Astrocyte of the cerebellum (primary cell): ENCODE results near the gene C1QTNF6.

Experiments
- DNase-seq: peaks from one replicate; pipeline ENCODE4 v3.0.0-alpha.2; 2011; ENCODE audit warnings: low read depth
- H3K4me3 ChIP-seq: 2 replicates; pipeline ENCODE4 v1.5.1; 2011; ENCODE audit warnings: mild to moderate bottlenecking, low read depth, low read length, moderate library complexity
- in situ Hi-C: cut with HindIII; loops from 2 replicates; pipeline ENCODE4 v1.10.0; 2017; ENCODE audit warnings: low sequenced_read_pairs
- TF ChIP-seq, protein P1 (sequence below): IDR thresholded peaks from 2 replicates; pipeline ENCODE4 v1.5.1; 2012; ENCODE audit warnings: low read length, low read depth, moderate library complexity, mild to moderate bottlenecking; ENCODE audit errors: missing control alignments

Gene C1QTNF6

DNA sequence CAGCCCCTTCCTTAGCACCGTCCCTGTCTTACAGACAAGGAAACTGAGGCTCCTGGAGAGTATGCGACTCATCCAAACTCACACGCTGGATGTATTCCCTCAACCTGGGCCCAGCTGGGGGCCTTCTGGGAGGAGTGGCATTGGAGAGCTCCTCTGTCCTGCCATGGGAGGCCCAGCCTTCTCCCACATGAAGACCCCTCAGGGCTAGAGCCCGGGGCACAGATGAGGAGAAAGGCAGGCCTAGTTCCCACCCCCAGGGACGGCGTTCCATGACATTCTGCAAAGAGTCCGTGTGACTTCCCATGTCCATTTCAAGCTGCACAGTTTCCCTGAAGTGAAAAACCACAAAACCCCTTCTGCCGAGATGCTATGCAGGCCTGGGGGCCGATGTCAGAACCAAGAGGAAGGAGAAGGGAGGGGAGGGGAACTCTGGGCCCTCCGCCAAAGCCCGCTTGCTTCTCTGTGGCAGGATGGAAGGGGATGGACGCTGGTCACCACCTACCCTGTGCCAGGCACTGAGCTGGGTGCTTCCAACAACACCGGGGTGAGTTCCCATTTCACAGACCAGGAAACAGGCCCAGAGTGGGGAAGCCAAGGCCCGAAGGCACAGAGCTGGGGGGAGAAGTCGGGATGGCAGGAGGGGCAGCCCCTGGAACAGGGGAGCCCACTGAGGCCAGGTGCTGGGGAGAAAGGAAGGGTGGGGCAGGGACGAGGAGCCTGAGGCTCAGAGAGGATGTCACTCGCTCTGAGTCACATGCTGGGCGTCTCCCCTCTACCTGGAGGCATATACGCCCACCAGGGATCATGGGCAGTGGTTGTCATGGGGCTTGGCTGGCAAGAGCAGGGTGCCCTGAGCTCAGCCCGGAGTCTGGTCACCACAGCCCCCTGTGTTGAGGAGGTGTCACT lies 40.3 kb upstream of the C1QTNF6 start:
- in situ Hi-C loops: no loop called here
- TF ChIP-seq, protein P1, sequence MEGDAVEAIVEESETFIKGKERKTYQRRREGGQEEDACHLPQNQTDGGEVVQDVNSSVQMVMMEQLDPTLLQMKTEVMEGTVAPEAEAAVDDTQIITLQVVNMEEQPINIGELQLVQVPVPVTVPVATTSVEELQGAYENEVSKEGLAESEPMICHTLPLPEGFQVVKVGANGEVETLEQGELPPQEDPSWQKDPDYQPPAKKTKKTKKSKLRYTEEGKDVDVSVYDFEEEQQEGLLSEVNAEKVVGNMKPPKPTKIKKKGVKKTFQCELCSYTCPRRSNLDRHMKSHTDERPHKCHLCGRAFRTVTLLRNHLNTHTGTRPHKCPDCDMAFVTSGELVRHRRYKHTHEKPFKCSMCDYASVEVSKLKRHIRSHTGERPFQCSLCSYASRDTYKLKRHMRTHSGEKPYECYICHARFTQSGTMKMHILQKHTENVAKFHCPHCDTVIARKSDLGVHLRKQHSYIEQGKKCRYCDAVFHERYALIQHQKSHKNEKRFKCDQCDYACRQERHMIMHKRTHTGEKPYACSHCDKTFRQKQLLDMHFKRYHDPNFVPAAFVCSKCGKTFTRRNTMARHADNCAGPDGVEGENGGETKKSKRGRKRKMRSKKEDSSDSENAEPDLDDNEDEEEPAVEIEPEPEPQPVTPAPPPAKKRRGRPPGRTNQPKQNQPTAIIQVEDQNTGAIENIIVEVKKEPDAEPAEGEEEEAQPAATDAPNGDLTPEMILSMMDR: no peak
- DNase-seq: peak; percentile 37
- H3K4me3 ChIP-seq: no peak overlapping the region

DNA sequence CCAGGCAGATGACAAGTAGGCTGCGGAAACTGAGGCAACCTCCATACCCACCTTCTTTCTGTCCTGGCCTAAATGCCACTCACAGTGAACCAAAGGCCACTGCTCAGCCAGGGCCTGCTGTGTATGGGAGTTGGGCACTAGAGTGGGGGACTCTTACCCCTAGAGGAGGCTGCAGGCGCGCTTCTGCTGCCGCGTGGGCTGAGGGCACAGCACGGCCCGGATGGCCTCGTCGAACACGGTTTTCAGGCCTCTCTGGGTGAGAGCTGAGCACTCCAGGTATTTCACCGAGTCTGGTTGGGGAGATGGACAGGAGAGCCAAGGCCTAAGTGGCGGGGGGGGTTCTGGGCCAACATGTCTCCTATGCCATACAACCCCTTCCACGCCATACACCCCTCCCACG lies 38.5 kb upstream of the C1QTNF6 start:
- TF ChIP-seq, protein P1: no peak
- in situ Hi-C loops: no loop called here
- no peak for DNase-seq
- no peak overlapping the region for H3K4me3 ChIP-seq

DNA sequence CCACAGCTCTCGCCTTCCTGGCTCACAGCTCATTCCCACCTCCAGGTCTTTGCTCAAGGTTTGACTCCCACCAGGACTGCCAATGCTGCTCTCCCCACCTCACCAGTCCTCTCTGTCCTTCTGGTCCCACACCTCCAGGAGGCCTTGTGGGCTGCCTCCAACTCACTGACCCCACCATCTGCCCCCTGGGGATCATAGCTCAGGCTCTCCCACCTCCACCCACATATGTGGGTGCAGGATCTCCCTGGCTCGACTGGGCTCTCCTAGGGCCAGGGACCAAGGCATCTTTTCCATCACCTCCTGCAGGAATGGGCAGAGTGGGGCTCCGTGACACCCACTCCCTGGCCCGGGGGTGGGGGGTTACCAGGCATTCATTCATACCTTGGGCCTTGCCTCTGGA lies 38.0 kb upstream of the C1QTNF6 start:
- in situ Hi-C loops: no loop called here
- DNase-seq: no peak
- TF ChIP-seq, protein P1: no peak

DNA sequence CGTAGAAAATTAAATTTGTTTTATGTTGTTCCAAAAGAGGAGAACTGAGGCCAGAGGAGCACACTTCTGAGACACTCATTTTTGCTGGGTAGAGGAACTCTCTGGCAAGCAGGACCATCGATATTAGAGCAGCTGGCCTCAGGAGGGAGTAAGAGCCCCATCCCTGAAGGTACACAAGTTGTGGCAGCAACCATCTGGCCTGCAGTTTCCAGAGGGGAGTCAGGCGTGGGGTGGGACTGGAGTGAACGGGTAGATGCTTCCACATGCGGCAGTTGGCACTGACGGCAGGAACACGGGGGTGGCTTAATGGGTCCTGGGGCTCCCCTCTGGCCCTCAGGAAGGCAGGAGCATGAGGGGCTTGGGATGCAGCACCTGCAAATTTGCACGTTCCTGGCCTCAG lies 37.4 kb upstream of the C1QTNF6 start:
- H3K4me3 ChIP-seq: no peak overlapping the region
- DNase-seq: no peak
- in situ Hi-C loops: no loop called here
- TF ChIP-seq, protein P1: peak; percentile 26

More for the DNA sequence above, 38.0 kb upstream of the C1QTNF6 start:
- no peak overlapping the region for H3K4me3 ChIP-seq

DNA sequence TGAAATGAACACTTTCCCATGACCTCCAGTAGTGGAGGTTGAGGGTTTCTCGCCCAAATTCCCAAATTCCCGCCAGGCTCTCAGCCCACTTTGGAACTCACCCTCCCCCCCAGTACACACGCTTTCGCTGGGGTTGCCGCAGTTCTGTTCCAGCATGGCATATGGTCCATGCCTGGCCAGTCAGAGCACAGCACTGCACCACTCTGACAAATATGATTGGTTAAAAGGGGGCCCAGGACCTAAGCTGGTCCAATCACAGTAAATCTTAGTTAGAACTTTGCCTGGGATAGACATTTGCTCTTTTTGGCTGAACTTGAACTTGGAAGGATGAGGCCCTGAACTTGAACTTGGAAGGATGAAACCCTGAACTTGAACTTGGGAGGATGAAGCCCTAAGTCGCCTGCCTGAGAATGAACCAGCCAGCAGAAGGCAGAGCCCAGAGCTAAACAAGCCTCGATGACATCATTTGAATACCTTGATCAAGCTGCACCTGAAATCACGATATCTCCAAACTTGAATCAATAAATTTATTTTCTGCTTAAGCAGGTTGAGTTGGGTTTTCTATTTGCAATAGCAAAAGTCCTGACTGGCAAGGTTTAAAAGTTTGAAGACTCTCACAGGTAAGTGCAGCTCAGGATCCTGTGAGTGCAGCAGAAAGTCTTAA lies 36.8 kb upstream of the C1QTNF6 start:
- TF ChIP-seq, protein P1: no peak
- no peak for DNase-seq
- no peak overlapping the region for H3K4me3 ChIP-seq
- in situ Hi-C loops: no loop called here

DNA sequence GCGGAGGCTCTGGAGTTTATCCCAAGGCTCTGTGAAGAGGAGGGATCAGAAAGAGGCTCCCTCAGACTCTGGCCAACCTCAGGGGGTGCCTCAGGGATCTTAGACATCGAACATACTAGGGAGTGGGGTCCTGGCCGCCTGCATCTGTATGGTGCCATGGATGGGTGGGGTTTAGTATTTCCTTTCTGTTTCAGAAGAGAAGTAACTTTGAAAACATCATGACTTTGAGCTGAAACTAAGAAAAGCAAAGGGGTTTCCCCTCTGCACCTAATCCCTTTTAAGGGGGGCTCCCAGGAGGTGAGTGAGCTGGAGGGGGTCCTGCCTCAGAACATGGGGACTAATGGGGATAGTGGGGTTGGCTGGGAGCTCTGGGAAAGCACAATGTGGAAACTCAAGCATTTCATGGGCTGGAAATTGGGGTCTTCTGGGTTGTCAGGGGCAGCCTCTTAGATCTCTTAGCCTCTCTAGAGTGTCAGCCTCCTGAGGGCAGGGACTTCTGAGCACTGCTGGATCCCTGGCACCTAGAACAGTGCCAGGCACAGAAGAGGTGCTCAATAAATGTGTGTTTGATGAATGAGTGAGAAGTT lies 36.0 kb upstream of the C1QTNF6 start:
- no peak for DNase-seq
- H3K4me3 ChIP-seq: no peak overlapping the region

More for the DNA sequence above, 36.0 kb upstream of the C1QTNF6 start:
- TF ChIP-seq, protein P1: no peak
- in situ Hi-C loops: no loop called here
